Suprapubic skin (tissue), 2 donors: ENCODE data around the gene LRRN4.

ENCODE experiments used
- EP300 ChIP-seq: sonication (generic); formaldehyde crosslinking; IDR thresholded peaks from one replicate; pipeline ENCODE4 v1.6.1; 2017; ENCODE audit warnings: antibody characterized with exemption
- POLR2A ChIP-seq, 2 donors: fragments of 450-650 bp; IDR thresholded peaks; one replicate each; pipeline ENCODE4 v1.6.1; 2017; ENCODE audit warnings: antibody characterized with exemption in 2 of 2, mild to moderate bottlenecking in 2 of 2, moderate library complexity in 2 of 2

DNA sequence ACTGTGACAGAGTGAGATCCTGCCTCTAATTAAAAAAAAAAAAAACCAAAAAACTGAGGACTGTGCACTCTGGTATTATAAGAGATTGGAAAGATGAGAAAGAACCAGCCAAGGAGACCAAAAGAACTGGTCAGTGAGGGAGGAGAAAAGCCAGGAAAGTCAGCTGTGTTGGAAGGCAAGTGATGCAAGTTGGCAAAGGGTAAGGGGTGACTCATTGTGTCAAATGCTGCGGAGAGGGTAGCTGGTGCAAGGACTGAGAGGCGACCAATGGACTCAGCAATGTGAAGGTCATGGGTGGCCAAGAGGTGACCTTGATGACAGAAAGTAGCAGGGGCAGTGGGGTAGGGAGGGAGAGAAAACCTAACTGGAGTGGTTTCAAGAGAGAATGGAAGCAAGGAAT is 27.4 kb upstream of the LRRN4 start:
- TF ChIP-seq EP300 (no peak), POLR2A (IDR thresholded peaks at IDR 0.05) (no peak)
